ENCODE data around the gene NPHS2. TPM values are rescaled to one million over a fixed set of nuclear protein-coding genes. Genes with fewer than 3 reads are reported as not detected.

Gene NPHS2
- polyA plus RNA-seq, 1 donor from 2014 or later, result not detected

- H3F3A ChIP-seq (ENCODE audit: insufficient read depth, low read length, poor library complexity, severe bottlenecking), result no peaks in the 10 kb centered on the region
- H3K27me3 ChIP-seq (ENCODE audit: insufficient read depth, low read depth, low read length), result no peaks in the 10 kb centered on the region
- no peaks in the 10 kb centered on the region for H3K36me3 ChIP-seq (ENCODE audit: insufficient read depth, low read length)
- no peak overlapping the region for H3K4me2 ChIP-seq (ENCODE audit: low read length)
- H3K27ac ChIP-seq (ENCODE audit: low read length), result no peak overlapping the region
- H3K9ac ChIP-seq (ENCODE audit: low read length), result no peak overlapping the region
- no peak overlapping the region for H2AFZ ChIP-seq (ENCODE audit: low read depth, low read length)
- no peaks in the 10 kb centered on the region for H3K79me2 ChIP-seq (replicated peaks; ENCODE audit: insufficient read depth, low read length)
- H3K9me3 ChIP-seq (ENCODE audit: low read length), result no peaks in the 10 kb centered on the region
- H3K4me3 ChIP-seq (ENCODE audit: low read length), result no peak overlapping the region
- no peaks in the 10 kb centered on the region for H3K9me2 ChIP-seq (ENCODE audit: insufficient read depth, low read length)
- no peaks in the 10 kb centered on the region for H4K20me1 ChIP-seq (ENCODE audit: insufficient read depth)
- no peak for TF ChIP-seq CTCF (IDR thresholded peaks at IDR 0.05; ENCODE audit: poor library complexity, severe bottlenecking)
- no peak for TF ChIP-seq TAF1 (IDR thresholded peaks at IDR 0.05; ENCODE audit: low read depth)
- no peak for TF ChIP-seq POLR2AphosphoS5 (IDR thresholded peaks at IDR 0.05)
- TF ChIP-seq SMC3 (conservative IDR thresholded peaks at IDR 0.05; ENCODE audit: poor library complexity), result no peak
- TF ChIP-seq EZH2 (IDR thresholded peaks at IDR 0.05; ENCODE audit: borderline replicate concordance, insufficient read depth, low read length, poor library complexity, severe bottlenecking), result no peak
- TF ChIP-seq RAD21 (conservative IDR thresholded peaks at IDR 0.05), result no peak
- no peak for TF ChIP-seq EP300 (conservative IDR thresholded peaks at IDR 0.05; ENCODE audit: poor library complexity, severe bottlenecking)
- no peak for TF ChIP-seq MXI1 (conservative IDR thresholded peaks at IDR 0.05; ENCODE audit: poor library complexity, severe bottlenecking)
- TF ChIP-seq REST (IDR thresholded peaks at IDR 0.05; ENCODE audit: borderline replicate concordance), result no peak
Observed at GRCh38 chr1:179516976-179517705, 58.6 kb downstream of the NPHS2 start.

GRCh38 chr1:179510038-179510437 lies 65.7 kb downstream of the NPHS2 start:
- Histone ChIP-seq H3K79me2 (replicated peaks; ENCODE audit: insufficient read depth, low read length) (no peaks in the 10 kb centered on the region), H2AFZ (ENCODE audit: low read depth, low read length) (no peak overlapping the region), H4K20me1 (ENCODE audit: insufficient read depth) (no peaks in the 10 kb centered on the region), H3K4me3 (ENCODE audit: low read length) (no peak overlapping the region), H3K9me2 (ENCODE audit: insufficient read depth, low read length) (no peaks in the 10 kb centered on the region), H3K9me3 (ENCODE audit: low read length) (no peaks in the 10 kb centered on the region), H3K9ac (ENCODE audit: low read length) (no peak overlapping the region), H3K27ac (ENCODE audit: low read length) (no peak overlapping the region), H3K27me3 (ENCODE audit: insufficient read depth, low read depth, low read length) (no peaks in the 10 kb centered on the region), H3K4me2 (ENCODE audit: low read length) (no peak overlapping the region), H3F3A (ENCODE audit: insufficient read depth, low read length, poor library complexity, severe bottlenecking) (no peaks in the 10 kb centered on the region), H3K36me3 (ENCODE audit: insufficient read depth, low read length) (no peaks in the 10 kb centered on the region)
- TF ChIP-seq TAF1 (IDR thresholded peaks at IDR 0.05; ENCODE audit: low read depth), result no peak
- TF ChIP-seq REST (IDR thresholded peaks at IDR 0.05; ENCODE audit: borderline replicate concordance), result no peak
- TF ChIP-seq CTCF (IDR thresholded peaks at IDR 0.05; ENCODE audit: poor library complexity, severe bottlenecking), result no peak
- no peak for TF ChIP-seq SMC3 (conservative IDR thresholded peaks at IDR 0.05; ENCODE audit: poor library complexity)
- TF ChIP-seq EP300 (conservative IDR thresholded peaks at IDR 0.05; ENCODE audit: poor library complexity, severe bottlenecking), result no peak
- no peak for TF ChIP-seq EZH2 (IDR thresholded peaks at IDR 0.05; ENCODE audit: borderline replicate concordance, insufficient read depth, low read length, poor library complexity, severe bottlenecking)
- no peak for TF ChIP-seq POLR2AphosphoS5 (IDR thresholded peaks at IDR 0.05)
- TF ChIP-seq RAD21 (conservative IDR thresholded peaks at IDR 0.05), result no peak
- TF ChIP-seq MXI1 (conservative IDR thresholded peaks at IDR 0.05; ENCODE audit: poor library complexity, severe bottlenecking), result no peak

Measured in neural cell (in vitro differentiated cells).